SH-SY5Y (cell line): ENCODE data around the gene MED13L.

Experiments used
- GATA2 ChIP-seq: IDR thresholded peaks from 2 replicates; pipeline ENCODE4 v1.6.1; 2011; ENCODE audit warnings: mild to moderate bottlenecking, low read depth, low read length
- GATA3 ChIP-seq: IDR thresholded peaks from 2 replicates; pipeline ENCODE4 v1.6.1; 2011; ENCODE audit warnings: low read depth, mild to moderate bottlenecking, low read length, moderate library complexity

MED13L gene

GRCh38 chr12:116259800-116260577 lies 17.5 kb downstream of the MED13L start:
- TF ChIP-seq GATA2 (no peak), GATA3 (no peak)

GRCh38 chr12:116257826-116258225 lies 19.7 kb downstream of the MED13L start:
- TF ChIP-seq GATA3: 0 out of 2 replicates have a peak, but pooled peaks have one; percentile 31
- no peak for TF ChIP-seq GATA2

- no peak for TF ChIP-seq GATA2
- no peak for TF ChIP-seq GATA3
These were observed 20.3 kb downstream of the MED13L start for GRCh38 chr12:116257215-116257614.

GRCh38 chr12:116249938-116250337 lies 27.6 kb downstream of the MED13L start:
- TF ChIP-seq GATA2 (no peak), GATA3 (no peak)

- TF ChIP-seq GATA2: no peak
- TF ChIP-seq GATA3: no peak
These were observed 28.6 kb downstream of the MED13L start for GRCh38 chr12:116248930-116249329.

GRCh38 chr12:116248433-116248832 lies 29.1 kb downstream of the MED13L start:
- no peak for TF ChIP-seq GATA2

GRCh38 chr12:116247377-116247776 lies 30.1 kb downstream of the MED13L start:
- TF ChIP-seq GATA2 (no peak), GATA3 (no peak)

- TF ChIP-seq GATA2 (no peak), GATA3 (no peak)
These were observed 30.9 kb downstream of the MED13L start for GRCh38 chr12:116246490-116247179.

GRCh38 chr12:116245189-116245588 lies 32.3 kb downstream of the MED13L start:
- TF ChIP-seq GATA2: no peak
- TF ChIP-seq GATA3: no peak

- TF ChIP-seq GATA2 (no peak), GATA3 (no peak)
These were observed 32.9 kb downstream of the MED13L start for GRCh38 chr12:116244474-116245090.

- TF ChIP-seq GATA2 (no peak), GATA3 (no peak)
These were observed 33.5 kb downstream of the MED13L start for GRCh38 chr12:116244001-116244400.

GRCh38 chr12:116242740-116243139 lies 34.8 kb downstream of the MED13L start:
- TF ChIP-seq GATA3 (no peak), GATA2 (no peak)

- peak; percentile 10; the same call in 1 of the 2 replicates for TF ChIP-seq GATA2
- no peak for TF ChIP-seq GATA3
These were observed 36.2 kb downstream of the MED13L start for GRCh38 chr12:116241157-116241759.

GRCh38 chr12:116238149-116238548 lies 39.3 kb downstream of the MED13L start:
- TF ChIP-seq GATA2: no peak
- TF ChIP-seq GATA3: no peak

GRCh38 chr12:116236976-116237375 lies 40.5 kb downstream of the MED13L start:
- no peak for TF ChIP-seq GATA3
- no peak for TF ChIP-seq GATA2
